HepG2 (cell line): Measurements from ENCODE around the gene MXRA7. TPM values are rescaled to one million over a fixed set of nuclear protein-coding genes. Genes with fewer than 3 reads are reported as not detected.

Source experiments
- AKNA ChIP-seq: sonication (generic); formaldehyde crosslinking; IDR thresholded peaks from 2 replicates; pipeline ENCODE4 v1.4.0; 2020; ENCODE audit warnings: missing genetic modification reagents, borderline replicate concordance
- ARNT ChIP-seq: fragments of 450-650 bp; IDR thresholded peaks from 2 replicates; pipeline ENCODE4 v1.6.1; 2017
- BCL3 ChIP-seq: sonication (generic); formaldehyde crosslinking; IDR thresholded peaks from 2 replicates; pipeline ENCODE4 v1.5.1; 2020; ENCODE audit warnings: mild to moderate bottlenecking, missing genetic modification reagents, moderate library complexity
- CENPX ChIP-seq: sonication (generic); formaldehyde crosslinking; IDR thresholded peaks from 2 replicates; pipeline ENCODE4 v1.9.0; 2021; ENCODE audit warnings: mild to moderate bottlenecking, missing genetic modification reagents, moderate library complexity
- DMAP1 ChIP-seq: IDR thresholded peaks from 2 replicates; pipeline ENCODE4 v1.6.1; 2016
- DNMT1 ChIP-seq: sonication (generic); formaldehyde crosslinking; IDR thresholded peaks from 2 replicates; pipeline ENCODE4 v1.5.1; 2020; ENCODE audit warnings: mild to moderate bottlenecking, missing genetic modification reagents
- E2F1 ChIP-seq: sonication (generic); formaldehyde crosslinking; IDR thresholded peaks from 2 replicates; pipeline ENCODE4 v1.5.0; 2020; ENCODE audit warnings: missing genetic modification reagents
- HIC2 ChIP-seq: sonication (generic); formaldehyde crosslinking; IDR thresholded peaks from 2 replicates; pipeline ENCODE4 v1.9.0; 2022; ENCODE audit warnings: low read depth, missing genetic modification reagents
- HNRNPH1 ChIP-seq: fragments of 200-400 bp; formaldehyde crosslinking; optimal IDR thresholded peaks from 2 replicates; pipeline ENCODE3; 2017; ENCODE audit warnings: mild to moderate bottlenecking, low read depth, low read length
- KLF9 ChIP-seq: IDR thresholded peaks from 2 replicates; pipeline ENCODE4 v1.6.1; 2016; ENCODE audit warnings: low read depth
- MED1 ChIP-seq: sonication (generic); formaldehyde crosslinking; IDR thresholded peaks from 2 replicates; pipeline ENCODE4 v1.4.0; 2020; ENCODE audit warnings: missing genetic modification reagents
- MTA1 ChIP-seq: sonication (generic); formaldehyde crosslinking; IDR thresholded peaks from 2 replicates; pipeline ENCODE4 v1.4.0; 2020; ENCODE audit warnings: missing genetic modification reagents, mild to moderate bottlenecking, borderline replicate concordance
- MTF1 ChIP-seq: sonication (generic); formaldehyde crosslinking; IDR thresholded peaks from 2 replicates; pipeline ENCODE4 v1.5.0; 2020; ENCODE audit warnings: missing genetic modification reagents
- NONO ChIP-seq, 2 experiments: fragments of 450-650 bp in 1 of 2; sonication (generic) in 1 of 2; formaldehyde crosslinking in 1 of 2; IDR thresholded peaks in 1 of 2; conservative IDR thresholded peaks in 1 of 2; 2 replicates each; pipeline versions ENCODE4 v1.6.1 to v1.8.0; 2017 to 2022; ENCODE audit warnings: mild to moderate bottlenecking in 1 of 2, missing genetic modification reagents in 1 of 2, moderate library complexity in 1 of 2
- TGIF2 ChIP-seq: IDR thresholded peaks from 2 replicates; pipeline ENCODE4 v1.6.1; 2016; ENCODE audit warnings: control low read depth, missing compliant biosample characterization
- ZMAT5 ChIP-seq: sonication (generic); formaldehyde crosslinking; IDR thresholded peaks from 2 replicates; pipeline ENCODE4 v1.5.0; 2020; ENCODE audit warnings: mild to moderate bottlenecking, low read depth, missing genetic modification reagents, borderline replicate concordance
- ZNF10 ChIP-seq: sonication (generic); formaldehyde crosslinking; IDR thresholded peaks from 2 replicates; pipeline ENCODE4 v1.4.0; 2020; ENCODE audit warnings: mild to moderate bottlenecking, low read depth, missing genetic modification reagents, borderline replicate concordance
- ZNF225 ChIP-seq: sonication (generic); formaldehyde crosslinking; IDR thresholded peaks from 2 replicates; pipeline ENCODE4 v1.4.0; 2020; ENCODE audit warnings: mild to moderate bottlenecking, missing genetic modification reagents
- ZNF33B ChIP-seq: sonication (generic); formaldehyde crosslinking; IDR thresholded peaks from 2 replicates; pipeline ENCODE4 v1.5.1; 2020; ENCODE audit warnings: mild to moderate bottlenecking, missing genetic modification reagents
- ZNF572 ChIP-seq: sonication (generic); formaldehyde crosslinking; IDR thresholded peaks from 2 replicates; pipeline ENCODE4 v1.5.1; 2020; ENCODE audit warnings: mild to moderate bottlenecking, missing genetic modification reagents
- ZNF773 ChIP-seq: sonication (generic); formaldehyde crosslinking; IDR thresholded peaks from 2 replicates; pipeline ENCODE4 v1.4.0; 2020; ENCODE audit warnings: missing genetic modification reagents, borderline replicate concordance
- ZSCAN21 ChIP-seq: sonication (generic); formaldehyde crosslinking; IDR thresholded peaks from 2 replicates; pipeline ENCODE4 v1.8.0; 2022; ENCODE audit warnings: mild to moderate bottlenecking, missing genetic modification reagents, moderate library complexity, borderline replicate concordance
- polyA plus RNA-seq, 8 experiments: library from polyadenylated mRNA; depleted of rRNA in 3 of 8; stranded (reverse) in 7 of 8; unstranded in 1 of 8; fragments of >200 nt; fragmentation: Illumina TruSeq in 4 of 8; extraction: Trizol in 4 of 8; gene quantifications; 2 replicates each; pipeline versions ENCODE4 v1.2.1 to v1.2.3, GENCODE V29; 2011 to 2016; ENCODE audit warnings: low read depth in 4 of 8, missing spikeins in 1 of 8, mixed read lengths in 1 of 8; ENCODE audit not compliant: insufficient read depth in 1 of 8
- total RNA-seq, 5 experiments: library from RNA; depleted of rRNA; stranded (reverse); fragments of >200 nt; fragmentation: Illumina TruSeq; extraction: Trizol; gene quantifications; 2 replicates each; pipeline ENCODE4 v1.2.3, GENCODE V29; 2016; ENCODE audit warnings: low read depth in 1 of 5

Gene MXRA7
- total and polyA plus RNA-seq, 2 of the 13 experiments (the other 11 are each of a cell fraction or from before 2014, with no cell fraction given) = 44.8 to 112 TPM

GRCh38 chr17:76672270-76672851 is 38.4 kb downstream of the MXRA7 start (continued):
- no peak for TF ChIP-seq HIC2 (CRISPR knock-in tag)
- TF ChIP-seq DNMT1 (CRISPR knock-in tag) = no peak
- TF ChIP-seq ARNT = no peak
- TF ChIP-seq ZSCAN21 (CRISPR knock-in tag) = no peak
- no peak for TF ChIP-seq AKNA (CRISPR knock-in tag)
- peak; percentile 51 for TF ChIP-seq MED1
- no peak for TF ChIP-seq ZNF572 (CRISPR knock-in tag)
- peak; percentile 30; the same call in 1 of the 2 replicates for TF ChIP-seq KLF9
- no peak for TF ChIP-seq ZMAT5 (CRISPR knock-in tag)
- no peak for TF ChIP-seq E2F1 (CRISPR knock-in tag)
- TF ChIP-seq ZNF773 (CRISPR knock-in tag) = no peak
- no peak for TF ChIP-seq ZNF225 (CRISPR knock-in tag)
- TF ChIP-seq ZNF10 (CRISPR knock-in tag) = no peak
- no peak for TF ChIP-seq HNRNPH1
- TF ChIP-seq DMAP1 (CRISPR knock-in tag) = no peak
- TF ChIP-seq MTF1 (CRISPR knock-in tag) = no peak
- 0 out of 2 replicates have a peak, but pooled peaks have one; percentile 68 for TF ChIP-seq ZNF33B
- no peak for TF ChIP-seq NONO (IDR thresholded peaks at IDR 0.05)
- TF ChIP-seq NONO (CRISPR knock-in tag; conservative IDR thresholded peaks at IDR 0.05) = no peak; the same call in 1 of the 2 replicates
- no peak for TF ChIP-seq CENPX (CRISPR knock-in tag)
- TF ChIP-seq TGIF2 (CRISPR knock-in tag) = peak; percentile 62; the same call in 1 of the 2 replicates
- no peak for TF ChIP-seq BCL3 (CRISPR knock-in tag)
- no peak for TF ChIP-seq MTA1 (CRISPR knock-in tag)
